ENCODE results near the gene HSP90AA1. TPM values are rescaled to one million over a fixed set of nuclear protein-coding genes. Genes with fewer than 3 reads are reported as not detected.

The HSP90AA1 gene
- total RNA-seq, 2 experiments from 2014 or later: 451 to 462 TPM

DNA sequence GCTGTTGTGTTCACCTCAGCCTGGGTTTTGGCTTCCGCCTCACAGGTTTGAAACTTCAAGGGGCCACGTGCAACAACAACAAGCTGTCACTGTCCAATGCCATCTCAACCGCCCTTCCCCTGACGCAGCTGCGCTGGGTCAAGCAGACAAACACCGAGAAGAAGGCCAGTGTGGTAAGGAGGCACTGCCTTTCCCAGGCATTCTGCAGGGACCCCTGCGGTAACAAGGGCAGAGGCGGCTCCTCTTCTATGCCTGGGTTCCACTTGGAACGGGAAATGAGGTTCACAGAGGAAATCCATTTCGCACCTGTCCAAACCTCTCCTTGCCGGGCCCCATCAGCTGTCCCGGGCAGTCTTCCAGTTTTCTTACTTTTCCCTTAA is 36.8 kb downstream of the HSP90AA1 start:
- TF ChIP-seq CTCF (IDR thresholded peaks at IDR 0.05): no peak

DNA sequence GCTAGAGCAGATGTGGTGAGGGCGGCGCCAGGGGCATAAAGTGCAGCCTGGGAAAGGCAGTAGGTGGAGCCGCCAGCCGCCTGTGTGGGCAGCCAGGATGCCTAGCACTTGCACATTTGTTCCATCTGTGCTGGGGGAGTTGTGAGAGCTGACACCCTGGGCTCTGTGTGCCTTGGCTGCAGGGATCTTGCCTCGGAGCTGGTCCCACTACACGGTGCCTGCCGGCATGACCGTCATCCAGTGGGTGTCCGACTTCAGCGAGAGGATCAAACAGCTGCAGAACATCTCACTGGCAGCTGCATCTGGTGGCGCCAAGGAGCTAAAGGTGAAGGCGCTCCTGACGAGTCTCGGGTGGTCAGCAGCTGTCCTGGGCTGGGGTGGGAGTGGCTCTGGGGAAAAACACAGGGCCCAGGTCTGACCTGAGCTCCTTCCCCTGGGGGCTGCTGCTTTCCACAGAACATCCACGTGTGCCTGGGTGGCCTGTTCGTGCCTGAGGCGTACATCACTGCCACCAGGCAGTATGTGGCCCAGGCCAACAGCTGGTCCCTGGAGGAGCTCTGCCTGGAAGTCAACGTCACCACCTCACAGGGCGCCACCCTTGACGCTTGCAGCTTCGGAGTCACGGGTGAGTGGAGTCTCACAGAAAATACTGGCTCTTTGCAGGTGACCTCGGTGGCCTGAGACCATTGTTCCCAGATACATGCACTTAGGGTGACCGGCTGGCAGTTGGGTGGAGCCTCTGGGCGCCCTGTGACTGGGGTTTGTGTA is 37.4 kb downstream of the HSP90AA1 start:
- intact Hi-C loops (cut with DNase I, micrococcal nuclease): loop anchor here in 1 of 2 experiments (5.0 kb wide), 1 partner anchor 48 kb away; no protein-coding TSS in a partner anchor
- Histone ChIP-seq H3K36me3 (ENCODE audit: insufficient read depth, low read length) (peaks cover 59% of the 10 kb centered on the region), H3K4me1 (ENCODE audit: insufficient read depth, low read length) (no peaks in the 10 kb centered on the region), H3K27ac (ENCODE audit: low read depth in 1 of 2, low read length in 2 of 2) (no peak overlapping the region), H3K27me3 (ENCODE audit: control insufficient read depth in 1 of 2, insufficient read depth in 2 of 2, low read length in 2 of 2) (no peaks in the 10 kb centered on the region), H3K9me3 (ENCODE audit: control insufficient read depth in 1 of 2, insufficient read depth in 1 of 2, low read length in 2 of 2) (no peaks in the 10 kb centered on the region), H3K4me3 (ENCODE audit: low read length) (no peak overlapping the region)
- no peak for TF ChIP-seq CTCF (IDR thresholded peaks at IDR 0.05)
- H3K4me1 Mint-ChIP-seq (ENCODE audit: low read depth): no peaks in the 10 kb centered on the region
- peaks cover 77% of the 10 kb centered on the region for H3K36me3 Mint-ChIP-seq (ENCODE audit: low read depth)
- ChIA-PET CTCF (interaction anchor here (1.8 kb wide), 1 partner anchor 47 kb away, joined by 5 read pairs; no protein-coding TSS in a partner anchor), POLR2A (interaction anchor here (0.9 kb wide), 1 partner anchor 37 kb away, joined by 3 read pairs; no protein-coding TSS in a partner anchor)
- no peaks in the 10 kb centered on the region for H3K9me3 Mint-ChIP-seq
- H3K4me3 Mint-ChIP-seq: no peak overlapping the region
- ATAC-seq (ENCODE audit: poor library complexity) (no peak), DNase-seq (no peak)
- H3K27me3 Mint-ChIP-seq: no peaks in the 10 kb centered on the region
- no peak overlapping the region for H3K27ac Mint-ChIP-seq

More for the DNA sequence above, 36.8 kb downstream of the HSP90AA1 start:
- no peaks in the 10 kb centered on the region for H3K4me1 ChIP-seq (ENCODE audit: insufficient read depth, low read length)
- Mint-ChIP-seq H3K27ac (no peak overlapping the region), H3K36me3 (ENCODE audit: low read depth) (peaks cover 75% of the 10 kb centered on the region), H3K9me3 (no peaks in the 10 kb centered on the region), H3K27me3 (no peaks in the 10 kb centered on the region), H3K4me3 (no peak overlapping the region), H3K4me1 (ENCODE audit: low read depth) (no peaks in the 10 kb centered on the region)
- intact Hi-C loops (cut with DNase I, micrococcal nuclease): no loop called here
- ATAC-seq (ENCODE audit: poor library complexity): no peak
- H3K36me3 ChIP-seq (ENCODE audit: insufficient read depth, low read length): peaks cover 55% of the 10 kb centered on the region
- no peaks in the 10 kb centered on the region for H3K27me3 ChIP-seq (ENCODE audit: control insufficient read depth in 1 of 2, insufficient read depth in 2 of 2, low read length in 2 of 2)
- ChIA-PET POLR2A (interaction anchor here (0.9 kb wide), 1 partner anchor 36 kb away, joined by 3 read pairs; no protein-coding TSS in a partner anchor), CTCF (interaction anchor here (1.8 kb wide), 1 partner anchor 46 kb away, joined by 5 read pairs; no protein-coding TSS in a partner anchor)
- H3K27ac ChIP-seq (ENCODE audit: low read depth in 1 of 2, low read length in 2 of 2): no peak overlapping the region
- H3K4me3 ChIP-seq (ENCODE audit: low read length): no peak overlapping the region
- H3K9me3 ChIP-seq (ENCODE audit: control insufficient read depth in 1 of 2, insufficient read depth in 1 of 2, low read length in 2 of 2): no peaks in the 10 kb centered on the region
- no peak for DNase-seq

GRCh38 chr14:102047808-102048540 is 38.9 kb downstream of the HSP90AA1 start:
- Histone ChIP-seq H3K9me3 (ENCODE audit: control insufficient read depth in 1 of 2, insufficient read depth in 1 of 2, low read length in 2 of 2) (no peaks in the 10 kb centered on the region), H3K36me3 (ENCODE audit: insufficient read depth, low read length) (peaks cover 73% of the 10 kb centered on the region), H3K4me1 (ENCODE audit: insufficient read depth, low read length) (no peaks in the 10 kb centered on the region), H3K27me3 (ENCODE audit: control insufficient read depth in 1 of 2, insufficient read depth in 2 of 2, low read length in 2 of 2) (no peaks in the 10 kb centered on the region), H3K4me3 (ENCODE audit: low read length) (no peak overlapping the region), H3K27ac (ENCODE audit: low read depth in 1 of 2, low read length in 2 of 2) (no peak overlapping the region)
- ChIA-PET CTCF (no interaction called here), POLR2A (no interaction called here)
- H3K36me3 Mint-ChIP-seq (ENCODE audit: low read depth): peaks cover 90% of the 10 kb centered on the region
- H3K27ac Mint-ChIP-seq: no peak overlapping the region
- no peaks in the 10 kb centered on the region for H3K27me3 Mint-ChIP-seq
- H3K4me1 Mint-ChIP-seq (ENCODE audit: low read depth): no peaks in the 10 kb centered on the region
- ATAC-seq (ENCODE audit: poor library complexity): no peak
- no peaks in the 10 kb centered on the region for H3K9me3 Mint-ChIP-seq
- no peak for TF ChIP-seq CTCF (IDR thresholded peaks at IDR 0.05)
- intact Hi-C loops (cut with DNase I, micrococcal nuclease): loop anchor here in 1 of 2 experiments (5.0 kb wide), 1 partner anchor 49 kb away; no protein-coding TSS in a partner anchor
- no peak overlapping the region for H3K4me3 Mint-ChIP-seq
- DNase-seq: no peak

Data from CD4-positive, alpha-beta T cell (primary cell).